Transverse colon (tissue), 4 donors: Measurements from ENCODE around the gene RTF2. TPM values are rescaled to one million over a fixed set of nuclear protein-coding genes. Genes with fewer than 3 reads are reported as not detected.

Experiments
- DNase-seq: peaks from one replicate; pipeline ENCODE4 v3.0.0-alpha.2; 2019
- H3K27ac ChIP-seq, 4 donors: fragments of 200-600 bp; sonication (generic); 2 replicates each; pipeline ENCODE4 v1.5.1; 2016 to 2018; ENCODE audit warnings: inconsistent platforms in 4 of 4
- H3K27me3 ChIP-seq: fragments of 200-600 bp; sonication (generic); 2 replicates; pipeline ENCODE4 v1.5.1; 2017; ENCODE audit warnings: inconsistent platforms
- H3K36me3 ChIP-seq, 4 donors: fragments of 200-600 bp; sonication (generic); 2 replicates each; pipeline ENCODE4 v1.5.1; 2017 to 2019; ENCODE audit warnings: inconsistent platforms in 4 of 4
- H3K4me1 ChIP-seq, 4 donors: fragments of 200-600 bp; sonication (generic); 2 replicates each; pipeline ENCODE4 v1.5.1; 2017 to 2020; ENCODE audit warnings: inconsistent platforms in 4 of 4
- H3K4me3 ChIP-seq, 4 donors: fragments of 200-600 bp; sonication (generic); 1 replicate in 1 of 4; 2 replicates in 3 of 4; pipeline versions ENCODE4 v1.5.1 to v1.6.1; 2017 to 2019; ENCODE audit warnings: inconsistent platforms in 4 of 4
- H3K9me3 ChIP-seq, 2 donors: fragments of 200-600 bp; sonication (generic); 2 replicates each; pipeline ENCODE4 v1.5.1; 2017 to 2019; ENCODE audit warnings: inconsistent platforms in 2 of 2
- EP300 ChIP-seq: sonication (generic); formaldehyde crosslinking; IDR thresholded peaks from one replicate; pipeline ENCODE4 v1.6.1; 2017; ENCODE audit warnings: antibody characterized with exemption, low read depth
- POLR2A ChIP-seq: fragments of 450-650 bp; IDR thresholded peaks from one replicate; pipeline ENCODE4 v1.6.1; 2016; ENCODE audit warnings: antibody characterized with exemption, mild to moderate bottlenecking, moderate library complexity
- POLR2AphosphoS5 ChIP-seq, 3 donors: sonication (generic); formaldehyde crosslinking; IDR thresholded peaks; one replicate each; pipeline ENCODE4 v1.6.1; 2016; ENCODE audit warnings: antibody characterized with exemption in 3 of 3
- WGBS, 2 donors: methylation state at CpG; one replicate each; pipeline ENCODE4 v1.1.5; 2018; ENCODE audit warnings: low coverage in 1 of 2; 5-methylcytosine and 5-hydroxymethylcytosine counted together
- in situ Hi-C, 4 donors: fragments of 200-750 bp; cut with MboI; loops; one replicate each; pipeline versions ENCODE4 v1.15.0 to v1.15.1; 2017; ENCODE audit warnings: low sequenced_read_pairs in 3 of 4, low pct_ligation_motif_present in 1 of 4, low pct_unique_long_range_greater_than_20kb in 1 of 4
- intact Hi-C: fragments of 100-400 bp; cut with DNase I; formaldehyde crosslinking; loops from one replicate; pipeline ENCODE4 v1.15.1; 2023; ENCODE audit warnings: low total_unique reads
- total RNA-seq, 4 donors: library from RNA; depleted of rRNA; stranded (reverse); fragments of >200 nt; gene quantifications; one replicate each; pipeline ENCODE4 v1.1.0, GENCODE V29; 2016
- TF ChIP-seq, protein P1 (sequence below), 5 experiments: fragments of 200-600 bp in 3 of 5; fragments of 450-650 bp in 2 of 5; sonication (generic) in 3 of 5; IDR thresholded peaks; 1 replicate in 2 of 5; 2 replicates in 3 of 5; pipeline ENCODE4 v1.5.1; 2016 to 2017; ENCODE audit warnings: antibody characterized with exemption in 5 of 5, inconsistent platforms in 3 of 5, mild to moderate bottlenecking in 2 of 5, moderate library complexity in 1 of 5

Gene RTF2
- total RNA-seq, 4 donors from 2014 or later = 49.5 to 130 (median 50.5) TPM

DNA sequence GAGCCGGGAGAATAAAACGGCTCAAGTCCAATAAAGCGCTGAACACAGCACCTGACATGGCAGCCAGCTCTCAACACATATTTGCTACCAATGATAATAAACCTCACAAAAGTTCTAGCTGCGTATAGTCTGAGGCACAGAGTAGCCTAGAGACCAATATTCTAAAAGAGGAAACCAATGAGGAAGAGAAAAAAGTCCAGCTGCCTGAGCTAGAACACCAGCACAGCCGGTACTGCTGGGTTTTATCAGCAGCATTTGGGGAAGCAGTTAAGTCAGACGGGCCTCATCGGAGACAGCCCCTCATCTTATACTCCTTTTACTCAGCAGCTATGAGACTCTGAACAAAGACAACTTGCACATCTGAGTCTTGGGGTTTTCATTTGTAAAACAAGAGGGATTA lies 2.4 kb upstream of the RTF2 start:
- Histone ChIP-seq H3K4me1 (peaks cover 10 to 20% (median 10%) of the 10 kb centered on the region in 4 donors), H3K27me3 (no peaks in the 10 kb centered on the region), H3K27ac (peak overlapping the region in 3 of 4 donors; percentile 6 to 33 (median 31)), H3K9me3 (no peaks in the 10 kb centered on the region), H3K4me3 (no peak overlapping the region), H3K36me3 (no peaks in the 10 kb centered on the region)
- TF ChIP-seq POLR2A = no peak
- no peak for TF ChIP-seq EP300
- TF ChIP-seq POLR2AphosphoS5 (IDR thresholded peaks at IDR 0.05) = no peak
- TF ChIP-seq, protein P1, sequence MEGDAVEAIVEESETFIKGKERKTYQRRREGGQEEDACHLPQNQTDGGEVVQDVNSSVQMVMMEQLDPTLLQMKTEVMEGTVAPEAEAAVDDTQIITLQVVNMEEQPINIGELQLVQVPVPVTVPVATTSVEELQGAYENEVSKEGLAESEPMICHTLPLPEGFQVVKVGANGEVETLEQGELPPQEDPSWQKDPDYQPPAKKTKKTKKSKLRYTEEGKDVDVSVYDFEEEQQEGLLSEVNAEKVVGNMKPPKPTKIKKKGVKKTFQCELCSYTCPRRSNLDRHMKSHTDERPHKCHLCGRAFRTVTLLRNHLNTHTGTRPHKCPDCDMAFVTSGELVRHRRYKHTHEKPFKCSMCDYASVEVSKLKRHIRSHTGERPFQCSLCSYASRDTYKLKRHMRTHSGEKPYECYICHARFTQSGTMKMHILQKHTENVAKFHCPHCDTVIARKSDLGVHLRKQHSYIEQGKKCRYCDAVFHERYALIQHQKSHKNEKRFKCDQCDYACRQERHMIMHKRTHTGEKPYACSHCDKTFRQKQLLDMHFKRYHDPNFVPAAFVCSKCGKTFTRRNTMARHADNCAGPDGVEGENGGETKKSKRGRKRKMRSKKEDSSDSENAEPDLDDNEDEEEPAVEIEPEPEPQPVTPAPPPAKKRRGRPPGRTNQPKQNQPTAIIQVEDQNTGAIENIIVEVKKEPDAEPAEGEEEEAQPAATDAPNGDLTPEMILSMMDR (IDR thresholded peaks at IDR 0.05) = no peak
- in situ Hi-C loops (loop anchor here in 1 of 4 donors (10.0 kb wide), 1 partner anchor 61 kb away; no protein-coding TSS in a partner anchor), intact Hi-C loops (no loop called here)
- no peak for DNase-seq
- WGBS, 2 donors = 53 to 69% methylated on average over 5 to 7 of the region's 7 CpGs

DNA sequence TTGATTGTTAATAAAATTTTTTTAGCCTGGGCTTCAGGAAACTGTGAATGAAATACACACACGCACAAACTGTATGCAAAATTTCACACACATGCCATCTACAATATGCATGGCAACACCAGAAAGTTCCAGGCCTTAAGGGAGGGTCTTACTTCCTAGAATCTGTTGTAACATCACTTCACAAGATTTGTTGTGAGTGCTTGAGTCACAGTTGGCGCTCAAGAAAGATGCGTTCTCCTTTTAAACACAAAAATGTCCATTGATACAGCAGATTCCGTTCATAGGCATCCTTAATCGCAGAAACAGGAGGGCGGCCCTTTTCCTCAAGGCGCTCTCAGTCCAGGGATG lies 485 bp upstream of the RTF2 start:
- H3K27me3 ChIP-seq = no peaks in the 10 kb centered on the region
- H3K9me3 ChIP-seq = no peaks in the 10 kb centered on the region
- peak overlapping the region; percentile 21 to 76 (median 66) for H3K4me3 ChIP-seq
- in situ Hi-C loops = loop anchor here in 1 of 4 donors (10.0 kb wide), 1 partner anchor 63 kb away; no protein-coding TSS in a partner anchor
- peaks cover 10 to 20% (median 10%) of the 10 kb centered on the region in 4 donors for H3K4me1 ChIP-seq
- DNase-seq = no peak
- H3K27ac ChIP-seq = peak overlapping the region; percentile 80 to 87 (median 87)
- H3K36me3 ChIP-seq = peaks cover 0 to under 1% (median 0%) of the 10 kb centered on the region in 4 donors
- 4 to 11% methylated on average over 4 to 5 of the region's 7 CpGs for WGBS, 2 donors
- TF ChIP-seq, protein P1 (IDR thresholded peaks at IDR 0.05) = no peak
- no peak for TF ChIP-seq POLR2AphosphoS5 (IDR thresholded peaks at IDR 0.05)
- TF ChIP-seq POLR2A = no peak
- TF ChIP-seq EP300 = no peak
- intact Hi-C loops = no loop called here

DNA sequence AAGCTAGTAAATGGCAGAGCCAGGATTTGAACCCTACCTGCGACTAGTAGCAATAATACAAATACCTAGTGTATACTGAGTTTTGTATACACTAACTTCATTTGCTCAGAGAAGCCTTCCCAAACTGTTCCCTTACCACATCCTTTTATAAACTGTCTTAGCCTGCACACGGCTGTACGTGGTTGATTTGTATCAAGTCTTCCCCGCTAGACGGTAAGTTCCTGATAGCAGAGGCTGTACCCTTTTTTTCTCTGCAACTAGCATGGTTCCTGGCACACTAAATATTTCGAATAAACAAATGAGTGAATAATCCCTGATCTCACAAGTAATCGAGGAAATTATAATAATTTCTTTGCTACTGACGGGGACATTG lies 636 bp downstream of the RTF2 start:
- H3K9me3 ChIP-seq = no peaks in the 10 kb centered on the region
- H3K27ac ChIP-seq = peak overlapping the region; percentile 80 to 87 (median 87)
- intact Hi-C loops = no loop called here
- no peaks in the 10 kb centered on the region for H3K27me3 ChIP-seq
- WGBS, 2 donors = 30 to 50% methylated on average over 5 to 8 of the region's 8 CpGs
- TF ChIP-seq POLR2AphosphoS5 (IDR thresholded peaks at IDR 0.05) (no peak), POLR2A (no peak), EP300 (no peak)
- TF ChIP-seq, protein P1 (IDR thresholded peaks at IDR 0.05) = no peak
- no peak for DNase-seq
- H3K4me1 ChIP-seq = peaks cover 10 to 20% (median 10%) of the 10 kb centered on the region in 4 donors
- in situ Hi-C loops = loop anchor here in 1 of 4 donors (10.0 kb wide), 1 partner anchor 64 kb away; no protein-coding TSS in a partner anchor
- H3K4me3 ChIP-seq = peak overlapping the region; percentile 63 to 76 (median 68)
- peaks cover 0 to 12% (median 5%) of the 10 kb centered on the region in 4 donors for H3K36me3 ChIP-seq

DNA sequence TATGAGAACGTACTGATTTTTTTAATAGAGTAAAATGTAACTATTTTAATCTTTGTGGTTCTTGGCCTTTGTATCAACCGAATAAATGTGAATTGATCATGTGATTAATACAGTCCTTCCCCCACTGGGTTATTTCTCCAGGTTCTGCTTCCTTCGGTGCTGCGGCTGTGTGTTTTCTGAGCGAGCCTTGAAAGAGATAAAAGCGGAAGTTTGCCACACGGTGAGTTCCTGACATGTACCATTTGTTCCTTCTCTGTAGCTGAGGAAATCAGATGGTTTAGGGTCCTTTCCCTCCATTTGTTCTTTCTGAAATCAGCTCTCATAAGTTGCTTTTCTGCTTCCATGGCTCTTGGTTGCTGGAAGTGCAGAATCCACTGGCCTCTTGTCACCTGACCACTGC lies 15.5 kb downstream of the RTF2 start:
- in situ Hi-C loops = no loop called here
- DNase-seq = no peak

More for the DNA sequence above, 15.5 kb downstream of the RTF2 start:
- Histone ChIP-seq H3K9me3 (no peaks in the 10 kb centered on the region), H3K4me1 (no peaks in the 10 kb centered on the region), H3K27ac (no peak overlapping the region), H3K36me3 (peaks cover 0 to 39% (median 9%) of the 10 kb centered on the region in 4 donors), H3K4me3 (no peak overlapping the region), H3K27me3 (no peaks in the 10 kb centered on the region)
- intact Hi-C loops = no loop called here
- WGBS, 2 donors = 70 to 74% methylated on average over 6 to 7 of the region's 7 CpGs
- no peak for TF ChIP-seq EP300
- no peak for TF ChIP-seq POLR2AphosphoS5 (IDR thresholded peaks at IDR 0.05)
- TF ChIP-seq POLR2A = no peak
- TF ChIP-seq, protein P1 (IDR thresholded peaks at IDR 0.05) = no peak
